ENCODE data around the gene ZBTB37.

DNA sequence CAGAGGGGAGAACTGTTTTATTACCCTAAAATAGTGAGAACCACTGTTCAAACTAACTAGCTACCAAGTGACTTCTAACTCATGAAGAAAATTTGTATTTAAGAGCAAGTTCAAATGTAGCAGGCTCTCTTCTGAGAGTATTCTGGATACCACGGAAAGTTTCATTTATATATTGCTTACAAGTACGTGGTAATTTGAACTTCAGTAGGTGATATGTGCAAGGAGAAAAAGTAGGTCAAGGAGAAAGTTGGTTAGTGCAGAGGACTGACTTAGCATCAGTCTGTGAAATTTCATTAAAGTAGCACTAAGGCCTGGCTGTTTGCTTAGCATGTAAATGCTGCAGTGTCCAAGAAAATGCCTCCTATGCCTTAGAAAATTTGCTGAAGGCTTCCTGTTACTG is 32.2 kb downstream of the ZBTB37 start:
- TF ChIP-seq, protein P1, sequence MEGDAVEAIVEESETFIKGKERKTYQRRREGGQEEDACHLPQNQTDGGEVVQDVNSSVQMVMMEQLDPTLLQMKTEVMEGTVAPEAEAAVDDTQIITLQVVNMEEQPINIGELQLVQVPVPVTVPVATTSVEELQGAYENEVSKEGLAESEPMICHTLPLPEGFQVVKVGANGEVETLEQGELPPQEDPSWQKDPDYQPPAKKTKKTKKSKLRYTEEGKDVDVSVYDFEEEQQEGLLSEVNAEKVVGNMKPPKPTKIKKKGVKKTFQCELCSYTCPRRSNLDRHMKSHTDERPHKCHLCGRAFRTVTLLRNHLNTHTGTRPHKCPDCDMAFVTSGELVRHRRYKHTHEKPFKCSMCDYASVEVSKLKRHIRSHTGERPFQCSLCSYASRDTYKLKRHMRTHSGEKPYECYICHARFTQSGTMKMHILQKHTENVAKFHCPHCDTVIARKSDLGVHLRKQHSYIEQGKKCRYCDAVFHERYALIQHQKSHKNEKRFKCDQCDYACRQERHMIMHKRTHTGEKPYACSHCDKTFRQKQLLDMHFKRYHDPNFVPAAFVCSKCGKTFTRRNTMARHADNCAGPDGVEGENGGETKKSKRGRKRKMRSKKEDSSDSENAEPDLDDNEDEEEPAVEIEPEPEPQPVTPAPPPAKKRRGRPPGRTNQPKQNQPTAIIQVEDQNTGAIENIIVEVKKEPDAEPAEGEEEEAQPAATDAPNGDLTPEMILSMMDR (IDR thresholded peaks at IDR 0.05) = no peak
- TF ChIP-seq POLR2A (IDR thresholded peaks at IDR 0.05) = no peak

All from heart left ventricle (tissue), 13 donors.